Measurements from ENCODE around the gene MRPL54. TPM values are rescaled to one million over a fixed set of nuclear protein-coding genes. Genes with fewer than 3 reads are reported as not detected.

Gene MRPL54
- total RNA-seq = 41.6 to 52.4 TPM (median 42.9 TPM) in 3 replicates
- long read RNA-seq, transcript MRPL54-201 (3 exons, 626 nt) = major isoform, 15 of 15 reads
- long read RNA-seq, partial matches to known transcripts = 0 of 15 reads
- long read RNA-seq, other reads (novel, unspliced or antisense) = 0 of 15 reads

DNA sequence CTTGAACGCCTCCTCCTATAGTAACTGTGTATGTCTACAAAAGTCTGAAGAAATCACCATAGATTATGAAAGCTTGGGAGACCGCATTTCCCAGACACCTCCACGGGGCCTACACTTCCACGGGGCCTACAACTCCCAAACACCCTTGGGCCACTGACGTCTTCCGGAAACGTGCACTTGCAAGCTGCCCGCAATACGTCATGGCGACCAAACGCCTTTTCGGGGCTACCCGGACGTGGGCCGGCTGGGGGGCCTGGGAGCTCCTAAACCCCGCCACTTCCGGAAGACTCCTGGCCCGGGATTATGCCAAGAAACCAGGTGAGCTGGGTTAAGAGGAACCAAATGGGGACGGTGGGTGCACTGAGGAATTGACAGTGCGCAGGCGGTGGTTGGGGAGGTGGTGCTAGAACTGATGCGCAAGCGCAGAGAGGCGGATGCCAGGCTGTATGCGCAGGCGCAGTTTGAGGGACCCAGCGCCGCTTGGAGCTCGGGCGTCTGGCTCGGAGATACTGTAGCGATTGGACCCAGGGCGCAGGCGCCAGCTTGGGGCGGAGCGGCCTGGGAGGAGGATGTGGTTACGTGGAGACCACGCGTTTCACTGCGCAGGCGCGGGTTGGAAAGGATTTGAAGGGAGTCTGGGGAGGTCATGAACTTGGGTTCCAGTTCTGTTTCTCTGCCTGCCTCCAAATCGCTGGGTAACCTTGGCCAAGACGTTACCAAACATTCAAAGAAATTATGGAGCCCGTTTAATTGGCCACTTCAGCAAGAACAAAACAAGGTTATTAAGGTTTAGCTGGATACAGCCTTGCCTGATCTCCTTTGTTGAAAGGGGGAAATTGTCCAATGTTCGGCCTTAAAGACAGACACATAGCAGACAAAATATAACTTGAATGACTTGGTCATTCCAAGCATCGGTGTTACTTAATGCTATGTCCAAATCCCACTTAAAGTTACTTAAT, at the start of gene MRPL54:
Gene MRPL54, plus strand, starts transcription at position 182 of the 959 bp plus-strand sequence. Its CDS starts 19 bp downstream, at position 201.
- H3K36me3 Mint-ChIP-seq (ENCODE audit: low read depth) = peaks cover 6% of the 10 kb centered on the region
- H3K4me3 Mint-ChIP-seq (ENCODE audit: unreplicated experiment) = peak within 1 kb of the TSS; percentile 100
- H3K27me3 Mint-ChIP-seq (ENCODE audit: low read depth) = no peaks in the 10 kb centered on the region
- peak; percentile 100 for DNase-seq (ENCODE audit: low spot score)
- peaks cover 28% of the 10 kb centered on the region for H3K4me1 Mint-ChIP-seq (ENCODE audit: low read depth)
- TF ChIP-seq, protein P1, sequence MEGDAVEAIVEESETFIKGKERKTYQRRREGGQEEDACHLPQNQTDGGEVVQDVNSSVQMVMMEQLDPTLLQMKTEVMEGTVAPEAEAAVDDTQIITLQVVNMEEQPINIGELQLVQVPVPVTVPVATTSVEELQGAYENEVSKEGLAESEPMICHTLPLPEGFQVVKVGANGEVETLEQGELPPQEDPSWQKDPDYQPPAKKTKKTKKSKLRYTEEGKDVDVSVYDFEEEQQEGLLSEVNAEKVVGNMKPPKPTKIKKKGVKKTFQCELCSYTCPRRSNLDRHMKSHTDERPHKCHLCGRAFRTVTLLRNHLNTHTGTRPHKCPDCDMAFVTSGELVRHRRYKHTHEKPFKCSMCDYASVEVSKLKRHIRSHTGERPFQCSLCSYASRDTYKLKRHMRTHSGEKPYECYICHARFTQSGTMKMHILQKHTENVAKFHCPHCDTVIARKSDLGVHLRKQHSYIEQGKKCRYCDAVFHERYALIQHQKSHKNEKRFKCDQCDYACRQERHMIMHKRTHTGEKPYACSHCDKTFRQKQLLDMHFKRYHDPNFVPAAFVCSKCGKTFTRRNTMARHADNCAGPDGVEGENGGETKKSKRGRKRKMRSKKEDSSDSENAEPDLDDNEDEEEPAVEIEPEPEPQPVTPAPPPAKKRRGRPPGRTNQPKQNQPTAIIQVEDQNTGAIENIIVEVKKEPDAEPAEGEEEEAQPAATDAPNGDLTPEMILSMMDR (IDR thresholded peaks at IDR 0.05) = no peak
- no peaks in the 10 kb centered on the region for H3K9me3 Mint-ChIP-seq (ENCODE audit: low read depth)
- H3K27ac Mint-ChIP-seq (ENCODE audit: unreplicated experiment) = peak within 1 kb of the TSS; percentile 99

DNA sequence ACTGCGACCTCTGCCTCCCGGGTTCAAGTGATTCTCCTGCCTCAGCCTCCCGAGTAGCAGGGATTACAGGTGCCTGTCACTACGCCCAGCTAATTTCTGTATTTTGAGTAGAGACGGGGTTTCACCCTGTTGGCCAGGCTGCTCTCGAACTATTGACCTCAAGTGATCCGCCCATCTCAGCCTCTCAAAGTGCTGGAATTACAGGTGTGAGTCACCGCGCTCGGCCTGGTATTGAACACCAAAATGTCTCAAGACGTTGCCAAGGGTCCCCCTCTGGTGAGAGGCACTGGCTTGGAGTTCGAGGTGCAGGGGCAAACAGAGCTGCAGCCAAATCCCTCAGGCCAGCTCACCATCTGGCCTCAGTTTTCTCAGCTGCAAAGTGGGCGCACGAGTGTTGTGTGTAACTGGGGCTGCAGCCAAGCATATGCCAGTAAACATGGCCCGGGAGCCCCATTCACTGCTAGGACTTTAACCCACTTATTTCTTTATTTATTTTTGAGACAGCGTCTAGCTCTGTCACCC, 46.3 kb upstream of the MRPL54 start:
- no peaks in the 10 kb centered on the region for H3K9me3 Mint-ChIP-seq (ENCODE audit: low read depth)
- H3K4me1 Mint-ChIP-seq (ENCODE audit: low read depth) = peaks cover 7% of the 10 kb centered on the region
- DNase-seq (ENCODE audit: low spot score) = no peak
- H3K27me3 Mint-ChIP-seq (ENCODE audit: low read depth) = peaks cover 3% of the 10 kb centered on the region
- TF ChIP-seq, protein P1 (IDR thresholded peaks at IDR 0.05) = no peak
- H3K4me3 Mint-ChIP-seq (ENCODE audit: unreplicated experiment) = no peak overlapping the region
- H3K27ac Mint-ChIP-seq (ENCODE audit: unreplicated experiment) = no peak overlapping the region
- H3K36me3 Mint-ChIP-seq (ENCODE audit: low read depth) = no peaks in the 10 kb centered on the region

DNA sequence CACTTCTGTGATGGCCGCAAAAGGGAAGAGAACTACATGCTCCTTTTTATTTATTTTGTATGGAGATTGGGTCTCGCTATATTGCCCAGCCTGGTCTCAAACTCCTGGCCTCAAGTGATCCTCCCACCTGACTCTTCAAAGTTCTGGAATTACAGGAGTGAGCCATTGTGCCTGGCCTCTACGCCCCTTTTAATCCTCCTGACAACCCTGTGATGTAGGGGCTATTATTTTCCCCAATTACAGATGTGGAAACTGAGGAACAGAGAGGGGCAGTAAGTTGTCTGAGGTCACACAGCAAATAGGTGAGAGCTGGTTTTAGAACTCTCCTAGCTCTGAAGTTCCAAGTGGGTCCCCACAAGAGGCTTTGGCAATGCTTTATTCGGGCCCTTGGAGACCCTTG, 42.6 kb upstream of the MRPL54 start:
- Mint-ChIP-seq H3K4me1 (ENCODE audit: low read depth) (peaks cover 11% of the 10 kb centered on the region), H3K4me3 (ENCODE audit: unreplicated experiment) (no peak overlapping the region), H3K27me3 (ENCODE audit: low read depth) (peaks cover 11% of the 10 kb centered on the region), H3K9me3 (ENCODE audit: low read depth) (no peaks in the 10 kb centered on the region), H3K27ac (ENCODE audit: unreplicated experiment) (no peak overlapping the region), H3K36me3 (ENCODE audit: low read depth) (no peaks in the 10 kb centered on the region)
- TF ChIP-seq, protein P1 (IDR thresholded peaks at IDR 0.05) = no peak
- no peak for DNase-seq (ENCODE audit: low spot score)

DNA sequence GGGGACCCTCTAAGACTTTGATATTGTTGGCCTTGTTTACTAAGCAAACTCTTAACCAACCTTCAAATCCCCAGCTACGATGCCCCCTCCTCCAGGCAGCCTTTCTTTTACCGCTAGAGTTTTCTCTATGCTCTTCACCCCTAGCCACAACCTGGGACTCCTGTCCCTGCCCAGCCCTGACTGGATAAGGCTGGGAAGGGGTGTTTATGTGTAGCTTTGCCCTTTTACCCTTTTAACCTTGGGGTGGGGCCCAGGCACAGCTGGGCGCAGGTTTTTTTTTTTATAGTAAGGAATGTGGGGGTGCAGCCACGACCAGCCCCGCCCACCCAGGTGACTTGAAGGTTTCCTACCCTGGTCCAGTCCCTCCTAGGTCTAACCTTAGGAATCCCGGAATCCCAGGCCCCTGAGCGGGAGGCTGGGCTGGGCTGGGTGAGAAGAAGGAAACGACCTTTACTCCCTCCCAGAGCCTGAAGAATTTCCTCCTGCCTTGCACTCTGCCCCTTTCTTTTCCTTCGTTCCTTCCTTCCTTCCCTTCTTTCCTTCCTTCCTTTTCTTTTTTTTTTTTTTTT, 42.0 kb upstream of the MRPL54 start:
- peaks cover 11% of the 10 kb centered on the region for H3K27me3 Mint-ChIP-seq (ENCODE audit: low read depth)
- no peaks in the 10 kb centered on the region for H3K9me3 Mint-ChIP-seq (ENCODE audit: low read depth)
- H3K4me3 Mint-ChIP-seq (ENCODE audit: unreplicated experiment) = no peak overlapping the region
- no peaks in the 10 kb centered on the region for H3K36me3 Mint-ChIP-seq (ENCODE audit: low read depth)
- no peak overlapping the region for H3K27ac Mint-ChIP-seq (ENCODE audit: unreplicated experiment)
- TF ChIP-seq, protein P1 (IDR thresholded peaks at IDR 0.05) = no peak
- H3K4me1 Mint-ChIP-seq (ENCODE audit: low read depth) = peaks cover 11% of the 10 kb centered on the region
- no peak for DNase-seq (ENCODE audit: low spot score)
